ENCODE measurements around the gene CLDN5. TPM values are rescaled to one million over a fixed set of nuclear protein-coding genes. Genes with fewer than 3 reads are reported as not detected.

Gene CLDN5
- polyA plus RNA-seq, 1 donor from 2014 or later: 0.66 TPM

GRCh38 chr22:19488285-19488684 lies 35.9 kb downstream of the CLDN5 start:
- H3K27me3 ChIP-seq (ENCODE audit: insufficient read depth, low read depth, low read length): no peaks in the 10 kb centered on the region
- no peaks in the 10 kb centered on the region for H4K20me1 ChIP-seq (ENCODE audit: insufficient read depth)
- no peaks in the 10 kb centered on the region for H3F3A ChIP-seq (ENCODE audit: insufficient read depth, low read length, poor library complexity, severe bottlenecking)
- no peak overlapping the region for H3K4me3 ChIP-seq (ENCODE audit: low read length)
- no peak for TF ChIP-seq EP300 (conservative IDR thresholded peaks at IDR 0.05; ENCODE audit: poor library complexity, severe bottlenecking)
- TF ChIP-seq CTCF (IDR thresholded peaks at IDR 0.05; ENCODE audit: poor library complexity, severe bottlenecking): no peak
- H3K9ac ChIP-seq (ENCODE audit: low read length): no peak overlapping the region
- H2AFZ ChIP-seq (ENCODE audit: low read depth, low read length): no peak overlapping the region
- H3K27ac ChIP-seq (ENCODE audit: low read length): no peak overlapping the region
- H3K9me3 ChIP-seq (ENCODE audit: low read length): no peaks in the 10 kb centered on the region
- H3K9me2 ChIP-seq (ENCODE audit: insufficient read depth, low read length): no peaks in the 10 kb centered on the region
- no peaks in the 10 kb centered on the region for H3K79me2 ChIP-seq (replicated peaks; ENCODE audit: insufficient read depth, low read length)
- no peaks in the 10 kb centered on the region for H3K36me3 ChIP-seq (ENCODE audit: insufficient read depth, low read length)
- H3K4me2 ChIP-seq (ENCODE audit: low read length): no peak overlapping the region

DNA sequence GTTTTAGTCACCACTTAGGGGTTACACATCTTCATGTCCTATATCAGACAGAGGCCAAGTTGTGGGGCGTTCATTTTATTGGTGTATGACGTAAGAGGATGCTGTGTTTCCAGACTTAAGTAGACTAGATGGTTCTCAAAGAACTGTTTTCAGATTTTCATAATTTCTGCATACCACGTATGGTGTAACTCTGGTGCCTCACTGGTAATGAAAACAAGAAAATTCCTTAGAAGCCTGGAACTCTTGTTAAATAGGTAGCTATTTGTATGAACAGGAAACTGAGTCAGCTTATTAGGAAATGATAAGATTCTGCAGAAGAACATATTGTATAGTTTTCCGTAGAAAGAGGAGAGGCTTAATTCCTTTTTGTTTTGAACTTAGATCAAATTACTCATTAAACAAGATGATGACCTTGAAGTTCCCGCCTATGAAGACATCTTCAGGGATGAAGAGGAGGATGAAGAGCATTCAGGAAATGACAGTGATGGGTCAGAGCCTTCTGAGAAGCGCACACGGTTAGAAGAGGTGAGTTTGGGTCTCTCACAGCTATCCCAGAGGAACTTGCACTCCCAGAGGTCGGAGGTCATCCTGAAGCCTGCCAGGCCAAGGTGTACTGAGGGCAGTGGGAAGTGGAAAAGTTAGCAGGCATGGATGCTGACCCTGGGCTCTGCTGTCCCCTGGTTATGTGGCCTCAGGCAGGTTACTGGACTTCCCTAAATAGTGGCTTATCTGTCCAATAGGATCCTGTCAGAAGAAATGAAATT lies 40.5 kb downstream of the CLDN5 start:
- Histone ChIP-seq H2AFZ (ENCODE audit: low read depth, low read length) (no peak overlapping the region), H3K9me2 (ENCODE audit: insufficient read depth, low read length) (no peaks in the 10 kb centered on the region), H3K4me2 (ENCODE audit: low read length) (no peak overlapping the region), H3K79me2 (replicated peaks; ENCODE audit: insufficient read depth, low read length) (peaks cover under 1% of the 10 kb centered on the region), H3K9ac (ENCODE audit: low read length) (no peak overlapping the region), H3K27me3 (ENCODE audit: insufficient read depth, low read depth, low read length) (no peaks in the 10 kb centered on the region), H3F3A (ENCODE audit: insufficient read depth, low read length, poor library complexity, severe bottlenecking) (no peaks in the 10 kb centered on the region), H3K4me3 (ENCODE audit: low read length) (no peak overlapping the region), H3K36me3 (ENCODE audit: insufficient read depth, low read length) (no peaks in the 10 kb centered on the region), H3K27ac (ENCODE audit: low read length) (no peak overlapping the region), H3K9me3 (ENCODE audit: low read length) (no peaks in the 10 kb centered on the region), H4K20me1 (ENCODE audit: insufficient read depth) (no peaks in the 10 kb centered on the region)
- TF ChIP-seq EZH2 (IDR thresholded peaks at IDR 0.05; ENCODE audit: borderline replicate concordance, insufficient read depth, low read length, poor library complexity, severe bottlenecking): no peak
- TF ChIP-seq POLR2AphosphoS5 (IDR thresholded peaks at IDR 0.05): no peak
- no peak for TF ChIP-seq CTCF (IDR thresholded peaks at IDR 0.05; ENCODE audit: poor library complexity, severe bottlenecking)
- TF ChIP-seq TAF1 (IDR thresholded peaks at IDR 0.05; ENCODE audit: low read depth): no peak
- TF ChIP-seq, protein P1, sequence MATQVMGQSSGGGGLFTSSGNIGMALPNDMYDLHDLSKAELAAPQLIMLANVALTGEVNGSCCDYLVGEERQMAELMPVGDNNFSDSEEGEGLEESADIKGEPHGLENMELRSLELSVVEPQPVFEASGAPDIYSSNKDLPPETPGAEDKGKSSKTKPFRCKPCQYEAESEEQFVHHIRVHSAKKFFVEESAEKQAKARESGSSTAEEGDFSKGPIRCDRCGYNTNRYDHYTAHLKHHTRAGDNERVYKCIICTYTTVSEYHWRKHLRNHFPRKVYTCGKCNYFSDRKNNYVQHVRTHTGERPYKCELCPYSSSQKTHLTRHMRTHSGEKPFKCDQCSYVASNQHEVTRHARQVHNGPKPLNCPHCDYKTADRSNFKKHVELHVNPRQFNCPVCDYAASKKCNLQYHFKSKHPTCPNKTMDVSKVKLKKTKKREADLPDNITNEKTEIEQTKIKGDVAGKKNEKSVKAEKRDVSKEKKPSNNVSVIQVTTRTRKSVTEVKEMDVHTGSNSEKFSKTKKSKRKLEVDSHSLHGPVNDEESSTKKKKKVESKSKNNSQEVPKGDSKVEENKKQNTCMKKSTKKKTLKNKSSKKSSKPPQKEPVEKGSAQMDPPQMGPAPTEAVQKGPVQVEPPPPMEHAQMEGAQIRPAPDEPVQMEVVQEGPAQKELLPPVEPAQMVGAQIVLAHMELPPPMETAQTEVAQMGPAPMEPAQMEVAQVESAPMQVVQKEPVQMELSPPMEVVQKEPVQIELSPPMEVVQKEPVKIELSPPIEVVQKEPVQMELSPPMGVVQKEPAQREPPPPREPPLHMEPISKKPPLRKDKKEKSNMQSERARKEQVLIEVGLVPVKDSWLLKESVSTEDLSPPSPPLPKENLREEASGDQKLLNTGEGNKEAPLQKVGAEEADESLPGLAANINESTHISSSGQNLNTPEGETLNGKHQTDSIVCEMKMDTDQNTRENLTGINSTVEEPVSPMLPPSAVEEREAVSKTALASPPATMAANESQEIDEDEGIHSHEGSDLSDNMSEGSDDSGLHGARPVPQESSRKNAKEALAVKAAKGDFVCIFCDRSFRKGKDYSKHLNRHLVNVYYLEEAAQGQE (IDR thresholded peaks at IDR 0.05; ENCODE audit: borderline replicate concordance): no peak
- no peak for TF ChIP-seq RAD21 (conservative IDR thresholded peaks at IDR 0.05)
- TF ChIP-seq EP300 (conservative IDR thresholded peaks at IDR 0.05; ENCODE audit: poor library complexity, severe bottlenecking): no peak
- no peak for TF ChIP-seq MXI1 (conservative IDR thresholded peaks at IDR 0.05; ENCODE audit: poor library complexity, severe bottlenecking)
- TF ChIP-seq SMC3 (conservative IDR thresholded peaks at IDR 0.05; ENCODE audit: poor library complexity): no peak
